ENCODE results near the gene METTL1. TPM values are rescaled to one million over a fixed set of nuclear protein-coding genes. Genes with fewer than 3 reads are reported as not detected.
"Not testable (repeated sequence)": the region's sequence is repeated elsewhere in the genome, so short reads cannot be mapped to it uniquely, and the experiment has no call there.

METTL1 gene
- total RNA-seq, 1 experiment from 2014 or later = 8.1 TPM

GRCh38 chr12:57724003-57724935, 47.6 kb downstream of the METTL1 start:
- DNase-seq (ENCODE audit: low spot score) = no peak

GRCh38 chr12:57723630-57723962, 48.3 kb downstream of the METTL1 start:
- no peak for DNase-seq (ENCODE audit: low spot score)

- no peak for DNase-seq (ENCODE audit: low spot score)
Observed at GRCh38 chr12:57722716-57723629, 48.9 kb downstream of the METTL1 start.

GRCh38 chr12:57721846-57722608, 49.9 kb downstream of the METTL1 start:
- not testable (repeated sequence) for DNase-seq (ENCODE audit: low spot score)

- DNase-seq (ENCODE audit: low spot score) = no peak
Observed at GRCh38 chr12:57720606-57721595, 51.0 kb downstream of the METTL1 start.

- DNase-seq (ENCODE audit: low spot score) = no peak
Observed at GRCh38 chr12:57719777-57720605, 51.9 kb downstream of the METTL1 start.

- DNase-seq (ENCODE audit: low spot score) = no peak
Observed at GRCh38 chr12:57718641-57719528, 53.0 kb downstream of the METTL1 start.

Other genes with a start within 250 kb of the METTL1 start
- 1.5 and 3.1 TPM in 2 replicates for gene MBD6, start 249.3 kb downstream of the METTL1 start, total RNA-seq (2014; rRNA removed; shearing (Covaris generic))
- 76.6 and 109 TPM in 2 replicates for gene DCTN2, start 224.9 kb downstream of the METTL1 start, total RNA-seq (2014; rRNA removed; shearing (Covaris generic))
- 0.27 TPM in 1 of 2 replicates, not detected in the other for gene KIF5A, start 222.1 kb downstream of the METTL1 start, total RNA-seq (2014; rRNA removed; shearing (Covaris generic))
- gene PIP4K2C, start 180.9 kb downstream of the METTL1 start, total RNA-seq (2014; rRNA removed; shearing (Covaris generic)) = 24.4 and 27.2 TPM in 2 replicates
- 7.3 and 10.7 TPM in 2 replicates for gene DTX3, start 167.3 kb downstream of the METTL1 start, total RNA-seq (2014; rRNA removed; shearing (Covaris generic))
- 8.5 and 11.7 TPM in 2 replicates for gene ARHGEF25, start 160.7 kb downstream of the METTL1 start, total RNA-seq (2014; rRNA removed; shearing (Covaris generic))
- gene B4GALNT1, start 138.9 kb downstream of the METTL1 start, total RNA-seq (2014; rRNA removed; shearing (Covaris generic)) = 64.3 and 77.3 TPM in 2 replicates
- 221 and 235 TPM in 2 replicates for gene OS9, start 78.0 kb downstream of the METTL1 start, total RNA-seq (2014; rRNA removed; shearing (Covaris generic))
- gene AGAP2, start 33.4 kb downstream of the METTL1 start, total RNA-seq (2014; rRNA removed; shearing (Covaris generic)) = 0.99 and 2.4 TPM in 2 replicates
- gene TSPAN31, start 27.1 kb downstream of the METTL1 start, total RNA-seq (2014; rRNA removed; shearing (Covaris generic)) = 64.1 and 76.5 TPM in 2 replicates
- gene CDK4, start 19.8 kb downstream of the METTL1 start, total RNA-seq (2014; rRNA removed; shearing (Covaris generic)) = 298 and 323 TPM in 2 replicates
- 5.5 and 7.3 TPM in 2 replicates for gene MARCHF9, start 17.0 kb downstream of the METTL1 start, total RNA-seq (2014; rRNA removed; shearing (Covaris generic))
- 0.48 TPM in 1 of 2 replicates, not detected in the other for gene CYP27B1, start 5.0 kb downstream of the METTL1 start, total RNA-seq (2014; rRNA removed; shearing (Covaris generic))
- gene EEF1AKMT3, start 509 bp upstream of the METTL1 start, total RNA-seq (2014; rRNA removed; shearing (Covaris generic)) = 4.1 and 7.9 TPM in 2 replicates
- 41.3 and 58.6 TPM in 2 replicates for gene TSFM, start 10.7 kb upstream of the METTL1 start, total RNA-seq (2014; rRNA removed; shearing (Covaris generic))
- gene AVIL, start 46.6 kb upstream of the METTL1 start, total RNA-seq (2014; rRNA removed; shearing (Covaris generic)) = 2.0 and 4.3 TPM in 2 replicates
- 36.1 and 44.8 TPM in 2 replicates for gene CTDSP2, start 74.6 kb upstream of the METTL1 start, total RNA-seq (2014; rRNA removed; shearing (Covaris generic))
- gene ATP23, start 169.5 kb upstream of the METTL1 start, total RNA-seq (2014; rRNA removed; shearing (Covaris generic)) = 28.7 and 30.0 TPM in 2 replicates

Data from H4 (cell line).